GM06990 (cell line): ENCODE data around the gene DIP2B.

Experiments
- DNase-seq: peaks from one replicate; pipeline ENCODE4 v3.0.0-alpha.2; 2011; ENCODE audit not compliant: insufficient read length; ENCODE audit errors: extremely low read depth
- H3K27me3 ChIP-seq: replicated peaks from 2 replicates; pipeline ENCODE4 v1.6.0; 2011; ENCODE audit warnings: low read length; ENCODE audit not compliant: control insufficient read depth, insufficient read depth
- H3K36me3 ChIP-seq: 2 replicates; pipeline ENCODE4 v1.5.1; 2011; ENCODE audit warnings: low read length; ENCODE audit not compliant: control insufficient read depth, insufficient read depth
- H3K4me3 ChIP-seq: replicated peaks from 2 replicates; pipeline ENCODE4 v1.5.1; 2011; ENCODE audit warnings: low read depth, mild to moderate bottlenecking, control low read depth, low read length
- TF ChIP-seq, protein P1 (sequence below): IDR thresholded peaks from 2 replicates; pipeline ENCODE4 v1.5.1; 2011; ENCODE audit warnings: low read length, control low read depth, mild to moderate bottlenecking, inconsistent platforms; ENCODE audit not compliant: insufficient read depth, poor library complexity, severe bottlenecking

DIP2B gene

GRCh38 chr12:50547742-50548141, 43.0 kb downstream of the DIP2B start:
- Histone ChIP-seq H3K27me3 (no peaks in the 10 kb centered on the region), H3K36me3 (no peaks in the 10 kb centered on the region; the same call in 1 of the 2 replicates)
- TF ChIP-seq, protein P1, sequence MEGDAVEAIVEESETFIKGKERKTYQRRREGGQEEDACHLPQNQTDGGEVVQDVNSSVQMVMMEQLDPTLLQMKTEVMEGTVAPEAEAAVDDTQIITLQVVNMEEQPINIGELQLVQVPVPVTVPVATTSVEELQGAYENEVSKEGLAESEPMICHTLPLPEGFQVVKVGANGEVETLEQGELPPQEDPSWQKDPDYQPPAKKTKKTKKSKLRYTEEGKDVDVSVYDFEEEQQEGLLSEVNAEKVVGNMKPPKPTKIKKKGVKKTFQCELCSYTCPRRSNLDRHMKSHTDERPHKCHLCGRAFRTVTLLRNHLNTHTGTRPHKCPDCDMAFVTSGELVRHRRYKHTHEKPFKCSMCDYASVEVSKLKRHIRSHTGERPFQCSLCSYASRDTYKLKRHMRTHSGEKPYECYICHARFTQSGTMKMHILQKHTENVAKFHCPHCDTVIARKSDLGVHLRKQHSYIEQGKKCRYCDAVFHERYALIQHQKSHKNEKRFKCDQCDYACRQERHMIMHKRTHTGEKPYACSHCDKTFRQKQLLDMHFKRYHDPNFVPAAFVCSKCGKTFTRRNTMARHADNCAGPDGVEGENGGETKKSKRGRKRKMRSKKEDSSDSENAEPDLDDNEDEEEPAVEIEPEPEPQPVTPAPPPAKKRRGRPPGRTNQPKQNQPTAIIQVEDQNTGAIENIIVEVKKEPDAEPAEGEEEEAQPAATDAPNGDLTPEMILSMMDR: no peak

DNA sequence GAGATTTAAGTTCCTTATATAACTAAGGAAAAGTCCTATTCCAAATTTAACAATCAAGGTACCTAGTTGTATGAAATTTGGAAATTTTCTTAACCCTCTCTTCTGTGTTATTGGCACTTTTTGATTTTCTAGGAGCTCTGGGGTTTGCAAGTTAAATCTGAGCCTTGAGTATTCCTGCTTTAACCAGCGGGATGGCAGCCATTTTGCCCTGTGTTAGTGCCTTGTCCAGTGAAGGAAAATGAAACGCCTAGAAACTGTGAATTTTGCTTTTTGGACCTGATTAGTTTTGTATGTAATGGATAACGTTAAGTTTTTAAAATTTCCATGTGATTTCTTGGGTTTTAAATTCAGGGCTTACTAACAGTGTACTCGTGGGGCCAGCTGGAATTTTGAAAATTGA, 45.1 kb downstream of the DIP2B start:
- no peaks in the 10 kb centered on the region; the same call in 1 of the 2 replicates for H3K36me3 ChIP-seq
- TF ChIP-seq, protein P1: no peak
- H3K27me3 ChIP-seq: no peaks in the 10 kb centered on the region
- DNase-seq: no peak
- no peak overlapping the region for H3K4me3 ChIP-seq

More at GRCh38 chr12:50547742-50548141, 43.0 kb downstream of the DIP2B start:
- H3K4me3 ChIP-seq: no peak overlapping the region
- no peak for DNase-seq

- no peaks in the 10 kb centered on the region; the same call in 1 of the 2 replicates for H3K36me3 ChIP-seq
- DNase-seq: no peak
- no peak overlapping the region for H3K4me3 ChIP-seq
- no peaks in the 10 kb centered on the region for H3K27me3 ChIP-seq
- TF ChIP-seq, protein P1: no peak
Observed at GRCh38 chr12:50550530-50551223, 45.9 kb downstream of the DIP2B start.

GRCh38 chr12:50551866-50552265, 47.1 kb downstream of the DIP2B start:
- Histone ChIP-seq H3K27me3 (no peaks in the 10 kb centered on the region), H3K36me3 (no peaks in the 10 kb centered on the region; the same call in 1 of the 2 replicates), H3K4me3 (no peak overlapping the region)
- no peak for DNase-seq
- TF ChIP-seq, protein P1: no peak

DNA sequence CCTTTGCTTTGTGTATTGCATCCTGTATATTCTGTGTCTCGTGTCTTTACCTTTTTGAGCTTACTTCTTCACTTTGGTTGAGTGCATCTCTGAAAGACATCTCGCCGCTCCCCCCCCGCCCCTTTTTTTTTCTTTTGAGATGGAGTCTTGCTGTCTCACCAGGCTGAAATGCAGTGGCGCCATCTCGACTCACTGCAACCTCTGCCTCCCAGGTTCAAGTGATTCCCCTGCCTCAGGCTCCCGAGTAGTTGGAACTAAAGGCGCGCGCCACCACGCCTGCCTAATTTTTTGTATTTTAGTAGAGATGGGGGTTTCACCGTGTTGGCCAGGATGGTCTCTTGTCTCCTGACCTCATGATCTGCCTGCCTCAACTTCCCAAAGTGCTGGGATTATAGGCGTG, 49.9 kb downstream of the DIP2B start:
- no peak for DNase-seq

More for the DNA sequence above, 49.9 kb downstream of the DIP2B start:
- Histone ChIP-seq H3K27me3 (no peaks in the 10 kb centered on the region), H3K36me3 (no peaks in the 10 kb centered on the region), H3K4me3 (no peak overlapping the region)
- TF ChIP-seq, protein P1: no peak
